Upper lobe of right lung (tissue), 1 donor: Measurements from ENCODE around the gene C1QL4. TPM values are rescaled to one million over a fixed set of nuclear protein-coding genes. Genes with fewer than 3 reads are reported as not detected.

Experiments used
- ATAC-seq: fragments of 200-7000 bp; cut with Tn5 transposase; one replicate; pipeline ENCODE4 v1.9.1; 2020; ENCODE audit warnings: mild to moderate bottlenecking, moderate library complexity
- DNase-seq: peaks from one replicate; pipeline ENCODE4 v3.0.0-alpha.2; 2020
- H3K27ac ChIP-seq: fragments of 200-600 bp; one replicate; pipeline ENCODE4 v1.8.0; 2022
- H3K27me3 ChIP-seq: fragments of 200-600 bp; one replicate; pipeline ENCODE4 v1.8.0; 2022; ENCODE audit warnings: mild to moderate bottlenecking
- H3K36me3 ChIP-seq: fragments of 200-600 bp; one replicate; pipeline ENCODE4 v1.8.0; 2022
- H3K4me1 ChIP-seq: fragments of 200-600 bp; one replicate; pipeline ENCODE4 v1.8.0; 2022
- H3K4me3 ChIP-seq: fragments of 200-600 bp; one replicate; pipeline ENCODE4 v1.8.0; 2022; ENCODE audit warnings: mild to moderate bottlenecking
- H3K9me3 ChIP-seq: fragments of 200-600 bp; one replicate; pipeline ENCODE4 v1.8.0; 2022
- CTCF ChIP-seq: fragments of 200-600 bp; IDR thresholded peaks from one replicate; pipeline ENCODE4 v1.8.0; 2022; ENCODE audit warnings: antibody characterized with exemption
- intact Hi-C: fragments of 100-400 bp; cut with DNase I; formaldehyde crosslinking; loops from one replicate; pipeline ENCODE4 v1.11.0; 2022
- total RNA-seq: library from RNA; stranded (reverse); fragmentation: NEBNext Ultra II Directional; extraction: Animal tissue kit (Norgen Biotek cat#: 25700); gene quantifications from one replicate; pipeline ENCODE4 v1.2.1, GENCODE V29; 2021
- donor health status: DM: no; HTN: yes; CAD: no; lungs with severe emphysema.

C1QL4 gene
- total RNA-seq, 1 donor from 2014 or later = not detected

- DNase-seq = peak; percentile 3
- H3K4me1 ChIP-seq = peaks cover 31% of the 10 kb centered on the region
- H3K27me3 ChIP-seq = peaks cover 67% of the 10 kb centered on the region
- no peak for TF ChIP-seq CTCF
- no peak for ATAC-seq
- no peaks in the 10 kb centered on the region for H3K9me3 ChIP-seq
- no peak overlapping the region for H3K4me3 ChIP-seq
- H3K36me3 ChIP-seq = no peaks in the 10 kb centered on the region
- no peak overlapping the region for H3K27ac ChIP-seq
- intact Hi-C loops = loop anchor here (10.0 kb wide), 1 partner anchor 55 kb away; no protein-coding TSS in a partner anchor
Measured at GRCh38 chr12:49340095-49340870, 3.3 kb upstream of the C1QL4 start.

GRCh38 chr12:49339464-49339861 is 2.5 kb upstream of the C1QL4 start:
- intact Hi-C loops = no loop called here
- no peak for ATAC-seq

GRCh38 chr12:49338830-49339463 is 2.0 kb upstream of the C1QL4 start:
- H3K9me3 ChIP-seq = no peaks in the 10 kb centered on the region
- ATAC-seq (no peak), DNase-seq (peak; percentile 40)
- no peak for TF ChIP-seq CTCF
- H3K4me1 ChIP-seq = peaks cover 27% of the 10 kb centered on the region
- H3K27me3 ChIP-seq = peaks cover 67% of the 10 kb centered on the region
- H3K4me3 ChIP-seq = no peak overlapping the region
- no peaks in the 10 kb centered on the region for H3K36me3 ChIP-seq
- H3K27ac ChIP-seq = no peak overlapping the region
- intact Hi-C loops = no loop called here

More at GRCh38 chr12:49339464-49339861, 2.5 kb upstream of the C1QL4 start:
- Histone ChIP-seq H3K4me3 (no peak overlapping the region), H3K27ac (no peak overlapping the region), H3K4me1 (peaks cover 27% of the 10 kb centered on the region), H3K27me3 (peaks cover 67% of the 10 kb centered on the region), H3K9me3 (no peaks in the 10 kb centered on the region), H3K36me3 (no peaks in the 10 kb centered on the region)
- no peak for TF ChIP-seq CTCF
- peak; percentile 56 for DNase-seq

- ATAC-seq (no peak), DNase-seq (no peak)
- H3K9me3 ChIP-seq = no peaks in the 10 kb centered on the region
- no peak for TF ChIP-seq CTCF
- intact Hi-C loops = no loop called here
- no peak overlapping the region for H3K4me3 ChIP-seq
- H3K36me3 ChIP-seq = no peaks in the 10 kb centered on the region
- H3K27ac ChIP-seq = no peak overlapping the region
- peaks cover 68% of the 10 kb centered on the region for H3K27me3 ChIP-seq
- peaks cover 17% of the 10 kb centered on the region for H3K4me1 ChIP-seq
Measured at GRCh38 chr12:49335955-49336644, 888 bp downstream of the C1QL4 start.

- Histone ChIP-seq H3K27me3 (peaks cover 68% of the 10 kb centered on the region), H3K27ac (no peak overlapping the region), H3K4me3 (no peak overlapping the region), H3K36me3 (no peaks in the 10 kb centered on the region), H3K9me3 (no peaks in the 10 kb centered on the region), H3K4me1 (peaks cover 17% of the 10 kb centered on the region)
- peak; percentile 37 for DNase-seq
- intact Hi-C loops = no loop called here
- ATAC-seq = no peak
- no peak for TF ChIP-seq CTCF
Measured at GRCh38 chr12:49335118-49335954, 1.7 kb downstream of the C1QL4 start.
